PC-3 (cell line): Measurements from ENCODE around the gene KCNK10. TPM values are rescaled to one million over a fixed set of nuclear protein-coding genes. Genes with fewer than 3 reads are reported as not detected.

ENCODE experiments used
- ATAC-seq: fragments of 200-7000 bp; cut with Tn5 transposase; 2 replicates; pipeline ENCODE4 v1.9.1; 2020; ENCODE audit warnings: mild to moderate bottlenecking, moderate library complexity
- BruUV-seq: library from RNA; stranded (reverse); fragments of 400-500 nt; replicated peaks from 2 replicates; lab custom pipeline; 2021; lab: Mats Ljungman, UMichigan
- CTCF ChIA-PET: fragments of 300-600 bp; sonication (Branson Sonifier 250); formaldehyde crosslinking; loops from one replicate; lab custom pipeline; 2022; ENCODE audit warnings: antibody characterized with exemption; lab: Charles Lee
- POLR2A ChIA-PET: fragments of 300-600 bp; sonication (Branson Sonifier 250); formaldehyde crosslinking; loops from one replicate; lab custom pipeline; 2022; ENCODE audit warnings: antibody characterized with exemption; ENCODE audit not compliant: unreplicated experiment; lab: Charles Lee
- DNase-seq: peaks from one replicate; pipeline ENCODE4 v3.0.0-alpha.2; 2015
- H2AFZ ChIP-seq: fragments of 300-600 bp; sonication (generic); 2 replicates; pipeline ENCODE4 v1.6.0; 2016; ENCODE audit warnings: antibody characterized with exemption, low read length
- H3F3A ChIP-seq: fragments of 300-600 bp; sonication (generic); one replicate; pipeline ENCODE4 v1.6.0; 2017; ENCODE audit warnings: antibody characterized with exemption, low read length, control low read depth, mild to moderate bottlenecking; ENCODE audit not compliant: unreplicated experiment
- H3K27ac ChIP-seq: fragments of 300-600 bp; sonication (generic); 2 replicates; pipeline ENCODE4 v1.5.1; 2016; ENCODE audit warnings: mild to moderate bottlenecking, low read length
- H3K27me3 ChIP-seq: fragments of 300-600 bp; sonication (generic); 2 replicates; pipeline ENCODE4 v1.6.1; 2016; ENCODE audit warnings: low read length, mixed read lengths
- H3K36me3 ChIP-seq: fragments of 300-600 bp; sonication (generic); 2 replicates; pipeline ENCODE4 v1.6.1; 2016; ENCODE audit warnings: low read depth, mixed run types, low read length, mixed read lengths
- H3K4me1 ChIP-seq: fragments of 300-600 bp; sonication (generic); 2 replicates; pipeline ENCODE4 v1.5.1; 2016; ENCODE audit warnings: low read length; ENCODE audit not compliant: insufficient read depth
- H3K4me2 ChIP-seq: fragments of 300-600 bp; sonication (generic); 2 replicates; pipeline ENCODE4 v1.6.0; 2016; ENCODE audit warnings: low read length
- H3K4me3 ChIP-seq: fragments of 300-600 bp; sonication (generic); 2 replicates; pipeline ENCODE4 v1.5.1; 2016; ENCODE audit warnings: mild to moderate bottlenecking, low read length, mixed read lengths
- H3K79me2 ChIP-seq: fragments of 300-600 bp; sonication (generic); 2 replicates; pipeline ENCODE4 v1.6.1; 2017; ENCODE audit warnings: low read length, mixed read lengths
- H3K9ac ChIP-seq: fragments of 300-600 bp; sonication (generic); 2 replicates; pipeline ENCODE4 v1.6.0; 2016; ENCODE audit warnings: mild to moderate bottlenecking, low read length
- H3K9me2 ChIP-seq: fragments of 300-600 bp; sonication (generic); replicated peaks from 2 replicates; pipeline ENCODE4 v1.6.1; 2016; ENCODE audit warnings: mixed run types, low read length, mixed read lengths
- H3K9me3 ChIP-seq: fragments of 300-600 bp; sonication (generic); 2 replicates; pipeline ENCODE4 v1.6.1; 2016; ENCODE audit warnings: low read length, mixed read lengths
- H4K20me1 ChIP-seq: fragments of 300-600 bp; sonication (generic); 2 replicates; pipeline ENCODE4 v1.6.1; 2016; ENCODE audit warnings: low read length, mixed read lengths
- EZH2 ChIP-seq: fragments of 300-600 bp; sonication (generic); IDR thresholded peaks from one replicate; pipeline ENCODE4 v1.6.1; 2017; ENCODE audit warnings: antibody characterized with exemption, mild to moderate bottlenecking, low read length; ENCODE audit not compliant: unreplicated experiment
- EZH2phosphoT487 ChIP-seq: fragments of 300-600 bp; sonication (generic); IDR thresholded peaks from 2 replicates; pipeline ENCODE4 v1.6.1; 2018; ENCODE audit warnings: mild to moderate bottlenecking, antibody characterized with exemption, low read length, borderline replicate concordance
- intact Hi-C: fragments of 100-400 bp; cut with micrococcal nuclease; formaldehyde crosslinking; loops from 2 replicates; pipeline ENCODE4 v1.9.0; 2023
- total RNA-seq: library from RNA; depleted of rRNA; stranded (reverse); fragments of >200 nt; gene quantifications from 2 replicates; pipeline ENCODE4 v1.2.3, GENCODE V29; 2014
- TF ChIP-seq, protein P1 (sequence below): fragments of 300-600 bp; sonication (generic); conservative IDR thresholded peaks from 2 replicates; pipeline ENCODE4 v1.5.1; 2017; ENCODE audit warnings: antibody characterized with exemption, low read depth, mild to moderate bottlenecking, low read length

KCNK10 gene
- total RNA-seq, 1 experiment from 2014 or later, result not detected

DNA sequence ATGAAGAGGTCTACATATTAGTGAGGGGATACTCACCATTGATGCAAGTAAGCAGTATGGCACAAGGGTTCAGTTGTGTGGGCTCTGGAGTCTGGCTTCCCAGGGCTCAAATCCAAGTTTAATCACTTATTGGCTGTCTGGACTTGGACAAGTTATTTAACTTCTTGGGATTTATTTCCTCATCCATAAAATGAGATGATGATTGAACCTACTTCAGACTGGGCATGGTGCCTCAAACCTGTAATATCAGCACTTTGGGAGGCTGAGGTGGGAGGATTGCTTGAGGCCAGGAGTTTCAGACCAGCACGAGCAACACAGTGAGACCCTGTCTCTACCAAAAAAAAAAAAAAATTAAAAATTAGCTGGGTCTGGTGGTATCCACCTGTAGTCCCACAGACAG lies 67.9 kb downstream of the KCNK10 start:
- Histone ChIP-seq H3K4me2 (no peak overlapping the region), H3K27ac (no peak overlapping the region), H3K9me3 (no peaks in the 10 kb centered on the region), H3K79me2 (no peaks in the 10 kb centered on the region), H3K36me3 (no peaks in the 10 kb centered on the region), H4K20me1 (no peaks in the 10 kb centered on the region), H2AFZ (no peak overlapping the region), H3K9ac (no peak overlapping the region), H3K4me1 (no peaks in the 10 kb centered on the region), H3K4me3 (no peak overlapping the region), H3K27me3 (peaks cover 48% of the 10 kb centered on the region), H3K9me2 (no peaks in the 10 kb centered on the region), H3F3A (no peaks in the 10 kb centered on the region)
- no TSS peak for BruUV-seq
- POLR2A ChIA-PET, result no interaction called here
- CTCF ChIA-PET, result no interaction called here
- intact Hi-C loops, result no loop called here
- DNase-seq, result no peak
- no peak for TF ChIP-seq EZH2
- no peak for TF ChIP-seq EZH2phosphoT487
- TF ChIP-seq, protein P1, sequence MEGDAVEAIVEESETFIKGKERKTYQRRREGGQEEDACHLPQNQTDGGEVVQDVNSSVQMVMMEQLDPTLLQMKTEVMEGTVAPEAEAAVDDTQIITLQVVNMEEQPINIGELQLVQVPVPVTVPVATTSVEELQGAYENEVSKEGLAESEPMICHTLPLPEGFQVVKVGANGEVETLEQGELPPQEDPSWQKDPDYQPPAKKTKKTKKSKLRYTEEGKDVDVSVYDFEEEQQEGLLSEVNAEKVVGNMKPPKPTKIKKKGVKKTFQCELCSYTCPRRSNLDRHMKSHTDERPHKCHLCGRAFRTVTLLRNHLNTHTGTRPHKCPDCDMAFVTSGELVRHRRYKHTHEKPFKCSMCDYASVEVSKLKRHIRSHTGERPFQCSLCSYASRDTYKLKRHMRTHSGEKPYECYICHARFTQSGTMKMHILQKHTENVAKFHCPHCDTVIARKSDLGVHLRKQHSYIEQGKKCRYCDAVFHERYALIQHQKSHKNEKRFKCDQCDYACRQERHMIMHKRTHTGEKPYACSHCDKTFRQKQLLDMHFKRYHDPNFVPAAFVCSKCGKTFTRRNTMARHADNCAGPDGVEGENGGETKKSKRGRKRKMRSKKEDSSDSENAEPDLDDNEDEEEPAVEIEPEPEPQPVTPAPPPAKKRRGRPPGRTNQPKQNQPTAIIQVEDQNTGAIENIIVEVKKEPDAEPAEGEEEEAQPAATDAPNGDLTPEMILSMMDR, result no peak
- ATAC-seq, result no peak

DNA sequence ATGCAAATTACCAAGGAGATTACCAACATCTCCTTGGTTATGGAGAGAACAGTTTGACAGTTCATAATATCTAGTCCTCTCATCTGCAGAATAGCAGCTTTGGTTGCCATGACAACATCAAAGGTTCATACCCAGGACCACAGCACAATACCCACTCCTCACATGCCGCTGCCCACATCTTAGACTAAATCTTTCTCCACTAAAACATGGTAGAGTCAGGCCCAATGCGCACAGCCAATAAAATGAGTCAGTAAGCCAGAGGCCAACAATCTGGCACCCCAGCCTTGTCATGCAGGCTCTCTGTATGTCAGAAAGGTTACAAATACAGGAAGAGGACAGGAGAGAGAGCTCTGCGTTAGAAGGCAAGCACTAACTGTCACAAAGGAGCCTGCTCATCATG lies 70.6 kb downstream of the KCNK10 start:
- H3K27me3 ChIP-seq, result peaks cover 34% of the 10 kb centered on the region
- no peak overlapping the region for H3K9ac ChIP-seq
- intact Hi-C loops, result no loop called here
- H4K20me1 ChIP-seq, result no peaks in the 10 kb centered on the region
- H3K4me2 ChIP-seq, result no peak overlapping the region
- no peaks in the 10 kb centered on the region for H3F3A ChIP-seq
- 0 out of 2 replicates have a peak, but pooled peaks cover 4% of the 10 kb centered on the region for H3K4me1 ChIP-seq
- H3K79me2 ChIP-seq, result no peaks in the 10 kb centered on the region
- H3K36me3 ChIP-seq, result no peaks in the 10 kb centered on the region
- ChIA-PET POLR2A (no interaction called here), CTCF (no interaction called here)
- no peak overlapping the region for H2AFZ ChIP-seq
- DNase-seq (peak; percentile 20), ATAC-seq (no peak)
- H3K4me3 ChIP-seq, result no peak overlapping the region
- H3K9me3 ChIP-seq, result no peaks in the 10 kb centered on the region
- H3K27ac ChIP-seq, result no peak overlapping the region
- TF ChIP-seq EZH2phosphoT487 (no peak), EZH2 (no peak)
- TF ChIP-seq, protein P1, result no peak
- no TSS peak for BruUV-seq
- no peaks in the 10 kb centered on the region for H3K9me2 ChIP-seq

DNA sequence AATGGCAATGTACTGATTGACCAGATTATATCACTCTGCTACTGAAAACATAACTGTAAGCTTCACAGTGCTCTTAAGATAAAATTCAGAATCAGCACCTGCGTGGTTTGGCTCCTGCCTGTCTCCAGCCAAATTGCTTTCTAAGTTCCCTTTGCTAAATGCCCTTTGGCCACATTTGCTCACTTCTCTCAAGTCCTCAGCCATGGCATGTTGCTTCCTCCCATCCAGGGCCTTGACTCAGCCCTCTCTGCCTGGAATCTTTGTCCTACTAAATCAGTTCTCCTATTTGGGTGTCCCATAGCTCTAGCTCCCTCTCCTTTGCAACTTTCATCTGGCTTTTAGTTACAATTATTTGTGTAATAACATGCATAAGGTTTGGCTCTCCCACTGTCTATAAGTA lies 71.4 kb downstream of the KCNK10 start:
- H3K4me2 ChIP-seq, result no peak overlapping the region
- no peaks in the 10 kb centered on the region for H3F3A ChIP-seq
- ChIA-PET POLR2A (interaction anchor here (0.6 kb wide), 1 partner anchor 768 kb away, joined by 4 read pairs; no protein-coding TSS in a partner anchor), CTCF (no interaction called here)
- H3K4me3 ChIP-seq, result no peak overlapping the region
- H3K27me3 ChIP-seq, result peaks cover 26% of the 10 kb centered on the region; the same call in 1 of the 2 replicates
- H3K9me3 ChIP-seq, result no peaks in the 10 kb centered on the region
- intact Hi-C loops, result no loop called here
- H3K9me2 ChIP-seq, result no peaks in the 10 kb centered on the region
- no peak for ATAC-seq
- TF ChIP-seq EZH2phosphoT487 (no peak), EZH2 (no peak)
- H3K79me2 ChIP-seq, result no peaks in the 10 kb centered on the region
- BruUV-seq, result no TSS peak
- no peaks in the 10 kb centered on the region for H4K20me1 ChIP-seq
- H3K36me3 ChIP-seq, result no peaks in the 10 kb centered on the region
- H3K9ac ChIP-seq, result no peak overlapping the region
- H2AFZ ChIP-seq, result no peak overlapping the region
- DNase-seq, result peak; percentile 18
- H3K4me1 ChIP-seq, result 0 out of 2 replicates have a peak, but pooled peaks cover 4% of the 10 kb centered on the region
- H3K27ac ChIP-seq, result no peak overlapping the region
